ENCODE data around the gene KIF12. TPM values are rescaled to one million over a fixed set of nuclear protein-coding genes. Genes with fewer than 3 reads are reported as not detected.
"Not testable (repeated sequence)": the region's sequence is repeated elsewhere in the genome, so short reads cannot be mapped to it uniquely, and the experiment has no call there.

KIF12 gene
- total RNA-seq, 2 experiments from 2014 or later, result not detected

GRCh38 chr9:114130624-114131277 is 31.7 kb upstream of the KIF12 start:
- Histone ChIP-seq H3K4me1 (ENCODE audit: insufficient read depth, low read length) (no peaks in the 10 kb centered on the region), H3K27ac (ENCODE audit: low read depth in 1 of 2, low read length in 2 of 2) (no peak overlapping the region), H3K27me3 (ENCODE audit: control insufficient read depth in 1 of 2, insufficient read depth in 2 of 2, low read length in 2 of 2) (peaks cover 7% of the 10 kb centered on the region in 2 experiments), H3K36me3 (ENCODE audit: insufficient read depth, low read length) (no peaks in the 10 kb centered on the region), H3K9me3 (ENCODE audit: control insufficient read depth in 1 of 2, insufficient read depth in 1 of 2, low read length in 2 of 2) (peaks cover 11 to 14% of the 10 kb centered on the region in 2 experiments), H3K4me3 (ENCODE audit: low read length) (no peak overlapping the region)
- Mint-ChIP-seq H3K9me3 (peaks cover 4% of the 10 kb centered on the region), H3K27me3 (peaks cover 23% of the 10 kb centered on the region), H3K4me3 (no peak overlapping the region), H3K4me1 (ENCODE audit: low read depth) (no peaks in the 10 kb centered on the region), H3K27ac (no peak overlapping the region), H3K36me3 (ENCODE audit: low read depth) (no peaks in the 10 kb centered on the region)
- ChIA-PET CTCF (no interaction called here), POLR2A (no interaction called here)
- DNase-seq, result no peak
- TF ChIP-seq CTCF (IDR thresholded peaks at IDR 0.05), result no peak
- intact Hi-C loops (cut with DNase I, micrococcal nuclease), result no loop called here
- ATAC-seq (ENCODE audit: poor library complexity), result no peak

GRCh38 chr9:114130141-114130540 is 31.0 kb upstream of the KIF12 start:
- Histone ChIP-seq H3K27ac (ENCODE audit: low read depth in 1 of 2, low read length in 2 of 2) (no peak overlapping the region), H3K4me1 (ENCODE audit: insufficient read depth, low read length) (no peaks in the 10 kb centered on the region), H3K4me3 (ENCODE audit: low read length) (no peak overlapping the region), H3K27me3 (ENCODE audit: control insufficient read depth in 1 of 2, insufficient read depth in 2 of 2, low read length in 2 of 2) (peaks cover 7% of the 10 kb centered on the region in 2 experiments), H3K36me3 (ENCODE audit: insufficient read depth, low read length) (no peaks in the 10 kb centered on the region), H3K9me3 (ENCODE audit: control insufficient read depth in 1 of 2, insufficient read depth in 1 of 2, low read length in 2 of 2) (peaks cover 11 to 14% of the 10 kb centered on the region in 2 experiments)
- POLR2A ChIA-PET, result no interaction called here
- peaks cover 23% of the 10 kb centered on the region for H3K27me3 Mint-ChIP-seq
- CTCF ChIA-PET, result no interaction called here
- no peak for DNase-seq
- no peak overlapping the region for H3K4me3 Mint-ChIP-seq
- H3K36me3 Mint-ChIP-seq (ENCODE audit: low read depth), result no peaks in the 10 kb centered on the region
- no peak for ATAC-seq (ENCODE audit: poor library complexity)
- peaks cover 4% of the 10 kb centered on the region for H3K9me3 Mint-ChIP-seq
- TF ChIP-seq CTCF (IDR thresholded peaks at IDR 0.05), result no peak
- intact Hi-C loops (cut with DNase I, micrococcal nuclease), result no loop called here
- H3K27ac Mint-ChIP-seq, result no peak overlapping the region
- no peaks in the 10 kb centered on the region for H3K4me1 Mint-ChIP-seq (ENCODE audit: low read depth)

GRCh38 chr9:114128759-114129158 is 29.7 kb upstream of the KIF12 start:
- H3K4me3 ChIP-seq (ENCODE audit: low read length); H3K36me3 Mint-ChIP-seq (ENCODE audit: low read depth); H3K9me3 Mint-ChIP-seq; intact Hi-C loops (cut with DNase I, micrococcal nuclease); H3K36me3 ChIP-seq (ENCODE audit: insufficient read depth, low read length); DNase-seq; H3K27me3 ChIP-seq (ENCODE audit: control insufficient read depth in 1 of 2, insufficient read depth in 2 of 2, low read length in 2 of 2); ATAC-seq (ENCODE audit: poor library complexity); H3K4me1 Mint-ChIP-seq (ENCODE audit: low read depth); H3K27ac Mint-ChIP-seq; H3K4me3 Mint-ChIP-seq; CTCF ChIA-PET; POLR2A ChIA-PET; H3K27ac ChIP-seq (ENCODE audit: low read depth in 1 of 2, low read length in 2 of 2); H3K4me1 ChIP-seq (ENCODE audit: insufficient read depth, low read length): not testable (repeated sequence)
- H3K27me3 Mint-ChIP-seq, result peaks cover 23% of the 10 kb centered on the region
- peaks cover 11 to 14% of the 10 kb centered on the region in 2 experiments for H3K9me3 ChIP-seq (ENCODE audit: control insufficient read depth in 1 of 2, insufficient read depth in 1 of 2, low read length in 2 of 2)
